ENCODE measurements around the gene ZNF235.
"Not testable (repeated sequence)": the region's sequence is repeated elsewhere in the genome, so short reads cannot be mapped to it uniquely, and the experiment has no call there.

The ZNF235 gene

DNA sequence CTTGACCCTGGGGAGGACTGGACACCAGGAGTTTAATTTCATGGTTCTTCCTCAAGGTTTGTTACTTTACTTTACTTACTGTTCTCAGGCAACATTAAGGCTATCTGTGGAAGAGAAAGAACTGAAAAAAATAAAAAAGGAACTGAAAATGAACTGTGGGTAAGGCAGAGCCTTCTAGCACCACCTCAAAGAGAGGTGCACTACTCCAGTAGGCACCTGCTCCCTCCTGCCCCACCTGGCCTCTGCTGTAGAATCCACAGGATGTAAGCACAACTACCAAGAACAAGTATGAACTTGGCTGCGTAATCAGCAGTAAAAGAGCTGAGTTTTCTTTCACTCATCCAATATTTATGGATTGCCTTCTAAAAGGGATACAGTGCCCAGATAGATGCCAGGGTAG is 39.4 kb upstream of the ZNF235 start:
- no peak overlapping the region for H3K4me3 ChIP-seq (ENCODE audit: low read length)
- H3K4me2 ChIP-seq (ENCODE audit: low read depth, low read length), result peak overlapping the region; percentile 31; the same call in 1 of the 2 replicates
- no peaks in the 10 kb centered on the region for H3K9me3 ChIP-seq (replicated peaks; ENCODE audit: insufficient read depth, low read length)
- no peaks in the 10 kb centered on the region for H3F3A ChIP-seq (ENCODE audit: insufficient read depth, low read length)
- H3K9me2 ChIP-seq (replicated peaks; ENCODE audit: insufficient read depth, low read length), result no peaks in the 10 kb centered on the region
- no peak for TF ChIP-seq EZH2 (optimal IDR thresholded peaks at IDR 0.05; ENCODE audit: low read depth, low read length)
- peak overlapping the region; percentile 61; the same call in 1 of the 2 replicates for H3K27ac ChIP-seq (ENCODE audit: low read length)
- no peaks in the 10 kb centered on the region for H4K20me1 ChIP-seq (ENCODE audit: insufficient read depth, low read length)
- no peak overlapping the region for H3K9ac ChIP-seq (ENCODE audit: low read length)
- no peaks in the 10 kb centered on the region for H3K27me3 ChIP-seq (replicated peaks; ENCODE audit: insufficient read depth, low read length)
- H3K36me3 ChIP-seq (replicated peaks; ENCODE audit: insufficient read depth, low read length), result no peaks in the 10 kb centered on the region
- H2AFZ ChIP-seq (ENCODE audit: low read length), result no peak overlapping the region
- peak; percentile 59 for DNase-seq
- H3K79me2 ChIP-seq (ENCODE audit: low read length), result no peaks in the 10 kb centered on the region
- peaks cover 15% of the 10 kb centered on the region; the same call in 1 of the 2 replicates for H3K4me1 ChIP-seq (ENCODE audit: low read length)

DNA sequence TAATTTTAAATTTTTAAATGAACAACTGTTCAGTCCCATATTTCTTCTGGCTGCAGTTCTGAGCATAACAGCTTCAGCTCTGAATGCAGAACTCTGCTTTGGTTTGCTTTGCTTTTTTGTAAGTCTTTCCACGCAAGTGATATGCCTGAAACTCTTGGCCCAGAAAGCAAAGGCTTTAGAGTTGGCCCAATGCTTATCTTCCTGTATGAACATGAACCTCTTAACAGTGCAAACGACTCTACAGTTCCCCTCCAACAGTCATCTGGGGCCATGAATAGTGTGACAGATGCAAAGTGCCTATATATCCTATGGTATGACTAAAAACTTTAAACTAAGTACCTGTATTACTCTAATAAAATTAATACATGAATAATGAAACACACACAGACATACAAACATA is 37.0 kb upstream of the ZNF235 start:
- Histone ChIP-seq H3K9me3 (replicated peaks; ENCODE audit: insufficient read depth, low read length) (no peaks in the 10 kb centered on the region), H3K4me2 (ENCODE audit: low read depth, low read length) (no peak overlapping the region), H3K9me2 (replicated peaks; ENCODE audit: insufficient read depth, low read length) (no peaks in the 10 kb centered on the region)

DNA sequence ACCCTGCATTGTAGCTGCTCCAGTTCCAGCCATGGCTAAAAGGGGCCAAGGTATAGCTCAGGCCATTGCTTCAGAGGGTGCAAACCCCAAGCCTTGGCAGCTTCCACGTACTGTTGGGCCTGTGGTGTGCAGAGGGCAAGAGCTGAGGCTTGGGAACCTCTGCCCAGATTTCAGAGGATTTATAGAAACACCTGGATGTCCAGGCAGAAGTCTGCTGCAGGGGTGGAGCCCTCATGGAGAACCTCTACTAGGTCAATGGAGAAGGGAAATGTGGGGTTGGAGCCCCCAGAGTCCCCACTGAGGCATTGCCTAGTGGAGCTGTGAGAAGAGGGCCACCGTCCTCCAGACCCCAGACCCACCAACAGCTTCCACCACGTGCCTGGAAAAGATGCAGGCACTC is 29.8 kb upstream of the ZNF235 start:
- not testable (repeated sequence) for H3K4me3 ChIP-seq (ENCODE audit: low read length); H3K27ac ChIP-seq (ENCODE audit: low read length); H3K36me3 ChIP-seq (replicated peaks; ENCODE audit: insufficient read depth, low read length); DNase-seq; H3K4me1 ChIP-seq (ENCODE audit: low read length); H2AFZ ChIP-seq (ENCODE audit: low read length); H3K9me2 ChIP-seq (replicated peaks; ENCODE audit: insufficient read depth, low read length); H3K9ac ChIP-seq (ENCODE audit: low read length); H3K4me2 ChIP-seq (ENCODE audit: low read depth, low read length); H3F3A ChIP-seq (ENCODE audit: insufficient read depth, low read length); H4K20me1 ChIP-seq (ENCODE audit: insufficient read depth, low read length); H3K9me3 ChIP-seq (replicated peaks; ENCODE audit: insufficient read depth, low read length); H3K27me3 ChIP-seq (replicated peaks; ENCODE audit: insufficient read depth, low read length); H3K79me2 ChIP-seq (ENCODE audit: low read length)

More for the DNA sequence above, 37.0 kb upstream of the ZNF235 start:
- Histone ChIP-seq H3K79me2 (ENCODE audit: low read length) (no peaks in the 10 kb centered on the region), H4K20me1 (ENCODE audit: insufficient read depth, low read length) (no peaks in the 10 kb centered on the region), H3K27me3 (replicated peaks; ENCODE audit: insufficient read depth, low read length) (no peaks in the 10 kb centered on the region), H3K36me3 (replicated peaks; ENCODE audit: insufficient read depth, low read length) (no peaks in the 10 kb centered on the region), H2AFZ (ENCODE audit: low read length) (no peak overlapping the region), H3K4me1 (ENCODE audit: low read length) (peaks cover 15% of the 10 kb centered on the region; the same call in 1 of the 2 replicates), H3K4me3 (ENCODE audit: low read length) (no peak overlapping the region), H3F3A (ENCODE audit: insufficient read depth, low read length) (no peaks in the 10 kb centered on the region), H3K27ac (ENCODE audit: low read length) (no peak overlapping the region), H3K9ac (ENCODE audit: low read length) (no peak overlapping the region)
- TF ChIP-seq EZH2phosphoT487 (IDR thresholded peaks at IDR 0.05; ENCODE audit: low read length) (no peak), EZH2 (optimal IDR thresholded peaks at IDR 0.05; ENCODE audit: low read depth, low read length) (no peak)
- TF ChIP-seq, protein P1, sequence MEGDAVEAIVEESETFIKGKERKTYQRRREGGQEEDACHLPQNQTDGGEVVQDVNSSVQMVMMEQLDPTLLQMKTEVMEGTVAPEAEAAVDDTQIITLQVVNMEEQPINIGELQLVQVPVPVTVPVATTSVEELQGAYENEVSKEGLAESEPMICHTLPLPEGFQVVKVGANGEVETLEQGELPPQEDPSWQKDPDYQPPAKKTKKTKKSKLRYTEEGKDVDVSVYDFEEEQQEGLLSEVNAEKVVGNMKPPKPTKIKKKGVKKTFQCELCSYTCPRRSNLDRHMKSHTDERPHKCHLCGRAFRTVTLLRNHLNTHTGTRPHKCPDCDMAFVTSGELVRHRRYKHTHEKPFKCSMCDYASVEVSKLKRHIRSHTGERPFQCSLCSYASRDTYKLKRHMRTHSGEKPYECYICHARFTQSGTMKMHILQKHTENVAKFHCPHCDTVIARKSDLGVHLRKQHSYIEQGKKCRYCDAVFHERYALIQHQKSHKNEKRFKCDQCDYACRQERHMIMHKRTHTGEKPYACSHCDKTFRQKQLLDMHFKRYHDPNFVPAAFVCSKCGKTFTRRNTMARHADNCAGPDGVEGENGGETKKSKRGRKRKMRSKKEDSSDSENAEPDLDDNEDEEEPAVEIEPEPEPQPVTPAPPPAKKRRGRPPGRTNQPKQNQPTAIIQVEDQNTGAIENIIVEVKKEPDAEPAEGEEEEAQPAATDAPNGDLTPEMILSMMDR (IDR thresholded peaks at IDR 0.05; ENCODE audit: low read length), result no peak
- no peak for DNase-seq

DNA sequence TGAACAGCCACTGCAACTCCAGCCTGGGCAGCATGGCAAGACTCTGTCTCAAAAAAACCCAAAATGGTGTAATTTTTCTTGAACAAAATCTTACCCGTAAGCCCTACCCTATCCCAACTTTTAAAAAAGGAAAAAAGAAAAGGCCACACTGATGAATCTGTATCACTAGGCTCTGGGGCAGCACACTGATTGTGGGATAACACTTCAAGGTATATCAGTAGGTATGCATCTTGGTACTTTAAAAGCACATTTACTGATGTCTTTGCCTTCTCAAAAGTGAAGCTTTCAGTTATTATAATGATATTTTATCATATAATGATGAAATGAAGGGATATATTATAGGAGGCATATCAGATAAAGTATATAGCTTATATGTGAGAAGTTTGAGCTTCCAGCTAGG is 27.3 kb upstream of the ZNF235 start:
- H3K4me1 ChIP-seq (ENCODE audit: low read length), result no peaks in the 10 kb centered on the region
- no peaks in the 10 kb centered on the region for H3K36me3 ChIP-seq (replicated peaks; ENCODE audit: insufficient read depth, low read length)
- no peak overlapping the region for H3K9ac ChIP-seq (ENCODE audit: low read length)
- no peaks in the 10 kb centered on the region for H3K79me2 ChIP-seq (ENCODE audit: low read length)
- H4K20me1 ChIP-seq (ENCODE audit: insufficient read depth, low read length), result no peaks in the 10 kb centered on the region
- no peaks in the 10 kb centered on the region for H3K9me3 ChIP-seq (replicated peaks; ENCODE audit: insufficient read depth, low read length)
- no peak overlapping the region for H3K27ac ChIP-seq (ENCODE audit: low read length)
- no peak overlapping the region for H3K4me2 ChIP-seq (ENCODE audit: low read depth, low read length)
- H2AFZ ChIP-seq (ENCODE audit: low read length), result no peak overlapping the region
- no peaks in the 10 kb centered on the region for H3K9me2 ChIP-seq (replicated peaks; ENCODE audit: insufficient read depth, low read length)
- no peak for DNase-seq
- TF ChIP-seq EZH2 (optimal IDR thresholded peaks at IDR 0.05; ENCODE audit: low read depth, low read length), result no peak
- TF ChIP-seq, protein P1 (IDR thresholded peaks at IDR 0.05; ENCODE audit: low read length), result no peak
- no peaks in the 10 kb centered on the region for H3K27me3 ChIP-seq (replicated peaks; ENCODE audit: insufficient read depth, low read length)
- no peaks in the 10 kb centered on the region for H3F3A ChIP-seq (ENCODE audit: insufficient read depth, low read length)
- no peak overlapping the region for H3K4me3 ChIP-seq (ENCODE audit: low read length)
